GM19238 (cell line): Measurements from ENCODE around the gene PGS1.
"Not testable (repeated sequence)": the region's sequence is repeated elsewhere in the genome, so short reads cannot be mapped to it uniquely, and the experiment has no call there.

Source experiments
- DNase-seq: peaks from one replicate; pipeline ENCODE4 v3.0.0; 2011; ENCODE audit warnings: low spot score; ENCODE audit not compliant: insufficient read length

Gene PGS1

GRCh38 chr17:78378225-78379130, at the start of gene PGS1:
PGS1 (plus strand) TSS chr17:78378649; CDS start chr17:78378666, 17 bp downstream.
- peak; percentile 71 for DNase-seq

GRCh38 chr17:78329263-78330059, 49.0 kb upstream of the PGS1 start:
- DNase-seq: no peak

- no peak for DNase-seq
Measured at GRCh38 chr17:78330570-78331224, 47.8 kb upstream of the PGS1 start.

GRCh38 chr17:78331355-78331754, 47.1 kb upstream of the PGS1 start:
- DNase-seq: not testable (repeated sequence)

- DNase-seq: no peak
Measured at GRCh38 chr17:78332991-78333390, 45.5 kb upstream of the PGS1 start.

- no peak for DNase-seq
Measured at GRCh38 chr17:78335209-78335608, 43.2 kb upstream of the PGS1 start.

GRCh38 chr17:78337244-78338109, 41.0 kb upstream of the PGS1 start:
- peak; percentile 75 for DNase-seq

GRCh38 chr17:78338486-78339259, 39.8 kb upstream of the PGS1 start:
- DNase-seq: peak; percentile 64

- no peak for DNase-seq
Measured at GRCh38 chr17:78340183-78340955, 38.1 kb upstream of the PGS1 start.

GRCh38 chr17:78341559-78342448, 36.6 kb upstream of the PGS1 start:
- DNase-seq: peak; percentile 37

- no peak for DNase-seq
Measured at GRCh38 chr17:78342449-78343186, 35.8 kb upstream of the PGS1 start.

- DNase-seq: no peak
Measured at GRCh38 chr17:78343187-78343542, 35.3 kb upstream of the PGS1 start.

- peak; percentile 72 for DNase-seq
Measured at GRCh38 chr17:78343543-78344201, 34.8 kb upstream of the PGS1 start.

GRCh38 chr17:78344666-78345065, 33.8 kb upstream of the PGS1 start:
- no peak for DNase-seq

GRCh38 chr17:78345172-78345571, 33.3 kb upstream of the PGS1 start:
- DNase-seq: no peak

GRCh38 chr17:78345791-78346494, 32.5 kb upstream of the PGS1 start:
- DNase-seq: no peak
